DOHH2 (cell line): ENCODE data around the gene UMAD1.

Experiments used
- H3F3A ChIP-seq: fragments of 200-600 bp; sonication (generic), shearing (Covaris generic); 2 replicates; pipeline ENCODE4 v1.6.0; 2016; ENCODE audit warnings: antibody characterized with exemption, mild to moderate bottlenecking; ENCODE audit not compliant: control insufficient read depth, insufficient read depth
- H3K27ac ChIP-seq: fragments of 200-600 bp; sonication (generic); 2 replicates; pipeline ENCODE4 v1.5.1; 2014; ENCODE audit warnings: low read depth, mild to moderate bottlenecking, low read length, moderate library complexity
- H3K27me3 ChIP-seq: fragments of 200-600 bp; sonication (generic); 2 replicates; pipeline ENCODE4 v1.6.1; 2014; ENCODE audit warnings: mild to moderate bottlenecking, low read length, mixed read lengths; ENCODE audit not compliant: control insufficient read depth
- H3K36me3 ChIP-seq: fragments of 200-600 bp; sonication (generic); 2 replicates; pipeline ENCODE4 v1.6.1; 2014; ENCODE audit warnings: mild to moderate bottlenecking, low read length, moderate library complexity, mixed read lengths; ENCODE audit not compliant: control insufficient read depth
- H3K4me1 ChIP-seq: fragments of 200-600 bp; sonication (generic); 2 replicates; pipeline ENCODE4 v1.6.1; 2014; ENCODE audit warnings: mild to moderate bottlenecking, low read length, mixed read lengths; ENCODE audit not compliant: control insufficient read depth
- H3K4me2 ChIP-seq: fragments of 200-600 bp; sonication (generic); 2 replicates; pipeline ENCODE4 v1.6.0; 2014; ENCODE audit warnings: mild to moderate bottlenecking, low read length, moderate library complexity
- H3K4me3 ChIP-seq: fragments of 200-600 bp; sonication (generic); 2 replicates; pipeline ENCODE4 v1.5.1; 2014; ENCODE audit warnings: mild to moderate bottlenecking, low read length, mixed read lengths
- H3K79me2 ChIP-seq: fragments of 200-600 bp; sonication (generic); 2 replicates; pipeline ENCODE4 v1.6.1; 2014; ENCODE audit warnings: mild to moderate bottlenecking, low read length, mixed read lengths; ENCODE audit not compliant: control insufficient read depth
- H3K9me2 ChIP-seq: fragments of 200-600 bp; sonication (generic); replicated peaks from 2 replicates; pipeline ENCODE4 v1.6.1; 2014; ENCODE audit warnings: mild to moderate bottlenecking, low read length, mixed read lengths; ENCODE audit not compliant: control insufficient read depth
- H3K9me3 ChIP-seq: fragments of 200-600 bp; sonication (generic); 2 replicates; pipeline ENCODE4 v1.6.1; 2014; ENCODE audit warnings: antibody characterized with exemption, low read length, mixed read lengths; ENCODE audit not compliant: control insufficient read depth, insufficient read depth
- H4K20me1 ChIP-seq: fragments of 200-600 bp; sonication (generic); 2 replicates; pipeline ENCODE4 v1.6.0; 2014; ENCODE audit warnings: low read depth, mild to moderate bottlenecking, antibody characterized with exemption, low read length, moderate library complexity; ENCODE audit not compliant: control insufficient read depth, insufficient read depth
- CTCF ChIP-seq: fragments of 200-600 bp; sonication (generic); IDR thresholded peaks from one replicate; pipeline ENCODE4 v1.5.1; 2014; ENCODE audit warnings: antibody characterized with exemption, mild to moderate bottlenecking, low read depth, low read length; ENCODE audit not compliant: poor library complexity, severe bottlenecking
- EZH2phosphoT487 ChIP-seq: fragments of 200-600 bp; sonication (generic); IDR thresholded peaks from 2 replicates; pipeline ENCODE4 v1.6.1; 2017; ENCODE audit warnings: borderline replicate concordance, mild to moderate bottlenecking, antibody characterized with exemption, low read length, moderate library complexity, mixed read lengths

UMAD1 gene

GRCh38 chr7:7884855-7885254, 244.3 kb downstream of the UMAD1 start:
- peaks cover 21% of the 10 kb centered on the region for H3K4me1 ChIP-seq
- no peaks in the 10 kb centered on the region for H3K36me3 ChIP-seq
- H4K20me1 ChIP-seq, result no peaks in the 10 kb centered on the region
- H3K27me3 ChIP-seq, result no peaks in the 10 kb centered on the region
- H3K79me2 ChIP-seq, result no peaks in the 10 kb centered on the region
- H3F3A ChIP-seq, result peaks cover 14% of the 10 kb centered on the region; the same call in 1 of the 2 replicates
- H3K4me2 ChIP-seq, result no peak overlapping the region
- H3K4me3 ChIP-seq, result no peak overlapping the region
- H3K9me2 ChIP-seq, result no peaks in the 10 kb centered on the region
- H3K9me3 ChIP-seq, result no peaks in the 10 kb centered on the region
- TF ChIP-seq EZH2phosphoT487, result no peak
- no peak overlapping the region for H3K27ac ChIP-seq

- no peak for TF ChIP-seq CTCF
- no peak for TF ChIP-seq EZH2phosphoT487
Observed at GRCh38 chr7:7889791-7890568, 249.4 kb downstream of the UMAD1 start.

GRCh38 chr7:7895004-7895650, 254.6 kb downstream of the UMAD1 start:
- no peaks in the 10 kb centered on the region for H3K9me2 ChIP-seq

More at GRCh38 chr7:7889791-7890568, 249.4 kb downstream of the UMAD1 start:
- Histone ChIP-seq H4K20me1 (no peaks in the 10 kb centered on the region), H3F3A (no peaks in the 10 kb centered on the region), H3K79me2 (no peaks in the 10 kb centered on the region), H3K27me3 (no peaks in the 10 kb centered on the region), H3K9me2 (no peaks in the 10 kb centered on the region), H3K9me3 (no peaks in the 10 kb centered on the region), H3K4me3 (no peak overlapping the region), H3K4me2 (no peak overlapping the region), H3K27ac (no peak overlapping the region), H3K4me1 (no peaks in the 10 kb centered on the region), H3K36me3 (no peaks in the 10 kb centered on the region)

More at GRCh38 chr7:7895004-7895650, 254.6 kb downstream of the UMAD1 start:
- Histone ChIP-seq H4K20me1 (no peaks in the 10 kb centered on the region), H3K4me2 (no peak overlapping the region), H3K36me3 (no peaks in the 10 kb centered on the region), H3K4me1 (no peaks in the 10 kb centered on the region), H3K9me3 (no peaks in the 10 kb centered on the region), H3K27ac (no peak overlapping the region), H3F3A (no peaks in the 10 kb centered on the region), H3K27me3 (no peaks in the 10 kb centered on the region), H3K4me3 (no peak overlapping the region), H3K79me2 (no peaks in the 10 kb centered on the region)
- TF ChIP-seq EZH2phosphoT487 (no peak), CTCF (no peak)
